Stimulated activated CD4-positive, alpha-beta T cell treated with anti-CD3 and anti-CD28 coated beads, Interleukin-4, amount 100 ng/mL, for 48 hours (primary cell): ENCODE data around the gene PGAM1.
"Not testable (repeated sequence)": the region's sequence is repeated elsewhere in the genome, so short reads cannot be mapped to it uniquely, and the experiment has no call there.

ENCODE experiments used
- DNase-seq, 2 donors: peaks; one replicate each; pipeline ENCODE4 v3.0.0-alpha.2; 2020; ENCODE audit warnings: low read depth in 2 of 2

The PGAM1 gene

GRCh38 chr10:97407952-97408248, 18.1 kb upstream of the PGAM1 start:
- DNase-seq: no peak

GRCh38 chr10:97408496-97408992, 17.4 kb upstream of the PGAM1 start:
- DNase-seq: no peak

GRCh38 chr10:97411406-97411805, 14.6 kb upstream of the PGAM1 start:
- no peak for DNase-seq

GRCh38 chr10:97412891-97413304, 13.1 kb upstream of the PGAM1 start:
- peak in 1 of 2 donors; percentile 70 for DNase-seq

- no peak for DNase-seq
Observed at GRCh38 chr10:97416565-97416964, 9.4 kb upstream of the PGAM1 start.

- not testable (repeated sequence) for DNase-seq
Observed at GRCh38 chr10:97423757-97424098, 2.3 kb upstream of the PGAM1 start.

- no peak for DNase-seq
Observed at GRCh38 chr10:97426776-97427570, 982 bp downstream of the PGAM1 start.

GRCh38 chr10:97427571-97428179, 1.7 kb downstream of the PGAM1 start:
- peak in 1 of 2 donors; percentile 48 for DNase-seq

- no peak for DNase-seq
Observed at GRCh38 chr10:97428572-97428981, 2.6 kb downstream of the PGAM1 start.

- no peak for DNase-seq
Observed at GRCh38 chr10:97434055-97434454, 8.1 kb downstream of the PGAM1 start.

GRCh38 chr10:97434557-97434956, 8.6 kb downstream of the PGAM1 start:
- no peak for DNase-seq

- DNase-seq: no peak
Observed at GRCh38 chr10:97435211-97435610, 9.2 kb downstream of the PGAM1 start.

- no peak for DNase-seq
Observed at GRCh38 chr10:97442277-97442676, 16.3 kb downstream of the PGAM1 start.

- DNase-seq: no peak
Observed at GRCh38 chr10:97444212-97444611, 18.2 kb downstream of the PGAM1 start.

- no peak for DNase-seq
Observed at GRCh38 chr10:97445357-97445721, 19.3 kb downstream of the PGAM1 start.

- DNase-seq: peak; percentile 85 to 92
Observed at GRCh38 chr10:97445722-97446639, 20.0 kb downstream of the PGAM1 start, which contains the start of the genes EXOSC1 and ZDHHC16. EXOSC1 (minus strand) TSS chr10:97446006; CDS start chr10:97445985, 21 bp downstream. ZDHHC16 (plus strand) TSS chr10:97446175; CDS start chr10:97451676, 5,501 bp downstream.

GRCh38 chr10:97450828-97451227, 24.8 kb downstream of the PGAM1 start:
- DNase-seq: no peak

GRCh38 chr10:97451605-97452004, 25.6 kb downstream of the PGAM1 start:
- no peak for DNase-seq

- no peak for DNase-seq
Observed at GRCh38 chr10:97452352-97452751, 26.4 kb downstream of the PGAM1 start.

GRCh38 chr10:97454330-97455036, 28.5 kb downstream of the PGAM1 start:
- DNase-seq: peak in 1 of 2 donors; percentile 20

- no peak for DNase-seq
Observed at GRCh38 chr10:97456034-97456685, 30.2 kb downstream of the PGAM1 start.
